ENCODE data around the gene ABLIM2.

DNA sequence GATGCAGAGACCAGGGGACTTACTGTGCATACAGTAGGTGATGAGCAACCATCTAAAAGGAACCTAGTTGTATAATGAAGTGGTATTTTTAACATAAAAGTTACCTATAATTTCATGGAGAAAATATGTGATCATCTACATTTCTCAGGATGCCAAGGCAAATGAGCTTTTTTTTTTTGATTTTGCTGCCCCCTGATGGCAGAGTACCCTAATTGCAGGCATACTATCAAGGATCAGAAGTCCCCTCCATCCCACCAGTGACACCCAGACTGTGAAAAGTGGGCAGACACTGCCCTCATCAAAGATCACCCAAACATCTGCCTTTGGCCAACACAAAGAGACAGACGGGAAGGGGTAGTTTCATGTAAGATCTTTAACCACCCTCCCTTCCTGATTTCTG lies 9.6 kb upstream of the ABLIM2 start:
- TF ChIP-seq POLR2A (IDR thresholded peaks at IDR 0.05) = no peak
- TF ChIP-seq, protein P1, sequence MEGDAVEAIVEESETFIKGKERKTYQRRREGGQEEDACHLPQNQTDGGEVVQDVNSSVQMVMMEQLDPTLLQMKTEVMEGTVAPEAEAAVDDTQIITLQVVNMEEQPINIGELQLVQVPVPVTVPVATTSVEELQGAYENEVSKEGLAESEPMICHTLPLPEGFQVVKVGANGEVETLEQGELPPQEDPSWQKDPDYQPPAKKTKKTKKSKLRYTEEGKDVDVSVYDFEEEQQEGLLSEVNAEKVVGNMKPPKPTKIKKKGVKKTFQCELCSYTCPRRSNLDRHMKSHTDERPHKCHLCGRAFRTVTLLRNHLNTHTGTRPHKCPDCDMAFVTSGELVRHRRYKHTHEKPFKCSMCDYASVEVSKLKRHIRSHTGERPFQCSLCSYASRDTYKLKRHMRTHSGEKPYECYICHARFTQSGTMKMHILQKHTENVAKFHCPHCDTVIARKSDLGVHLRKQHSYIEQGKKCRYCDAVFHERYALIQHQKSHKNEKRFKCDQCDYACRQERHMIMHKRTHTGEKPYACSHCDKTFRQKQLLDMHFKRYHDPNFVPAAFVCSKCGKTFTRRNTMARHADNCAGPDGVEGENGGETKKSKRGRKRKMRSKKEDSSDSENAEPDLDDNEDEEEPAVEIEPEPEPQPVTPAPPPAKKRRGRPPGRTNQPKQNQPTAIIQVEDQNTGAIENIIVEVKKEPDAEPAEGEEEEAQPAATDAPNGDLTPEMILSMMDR (IDR thresholded peaks at IDR 0.05) = peak in 3 of 7 experiments; percentile 19 to 33 (median 21)

Data from body of pancreas (tissue), 4 donors.